IPS-NIHi11 (cell line): ENCODE measurements around the gene IZUMO2.

Experiments used
- DNase-seq: peaks from one replicate; pipeline ENCODE4 v3.0.0; 2012; ENCODE audit warnings: mixed read lengths, low spot score

The IZUMO2 gene

DNA sequence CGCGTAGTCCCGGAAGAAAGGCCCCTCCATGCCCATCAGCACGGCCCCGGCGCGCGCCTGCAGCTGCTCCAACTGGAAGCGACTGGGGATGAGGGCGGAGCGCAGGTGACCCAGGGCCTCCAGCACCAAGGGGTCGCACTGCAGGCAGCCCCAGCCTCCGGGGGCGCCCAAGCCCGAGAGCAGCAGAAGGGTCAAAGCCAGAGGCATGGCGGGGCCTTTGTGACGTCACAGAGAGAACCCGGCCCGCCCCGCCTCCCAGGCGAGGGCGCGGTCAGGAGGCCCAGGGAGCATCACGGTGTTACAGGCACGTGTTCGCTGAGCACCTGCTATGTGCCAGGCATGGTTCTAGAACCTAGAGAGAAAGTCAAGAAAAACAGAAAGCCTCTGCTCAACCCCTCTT is at the start of gene IZUMO2:
Gene IZUMO2 (minus strand): TSS at position 294 of the 400 bp plus-strand sequence. CDS start 87 bp downstream, at position 207.
- peak; percentile 47 for DNase-seq

DNA sequence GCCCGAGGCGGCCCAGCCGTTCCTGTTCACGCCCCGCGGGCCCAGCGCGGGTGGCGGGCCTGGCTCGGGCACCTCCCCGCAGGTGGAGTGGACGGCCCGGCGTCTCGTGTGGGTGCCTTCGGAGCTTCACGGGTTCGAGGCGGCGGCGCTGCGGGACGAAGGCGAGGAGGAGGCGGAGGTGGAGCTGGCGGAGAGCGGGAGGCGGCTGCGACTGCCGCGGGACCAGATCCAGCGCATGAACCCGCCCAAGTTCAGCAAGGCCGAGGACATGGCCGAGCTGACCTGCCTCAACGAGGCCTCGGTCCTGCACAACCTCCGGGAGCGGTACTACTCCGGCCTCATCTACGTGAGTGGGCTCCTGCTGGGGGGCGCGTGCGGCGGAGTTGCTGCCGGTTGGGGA is 47.3 kb upstream of the IZUMO2 start:
- no peak for DNase-seq

GRCh38 chr19:50209131-50209530 is 46.0 kb upstream of the IZUMO2 start:
- DNase-seq = no peak

GRCh38 chr19:50207730-50208129 is 44.6 kb upstream of the IZUMO2 start:
- DNase-seq = no peak

DNA sequence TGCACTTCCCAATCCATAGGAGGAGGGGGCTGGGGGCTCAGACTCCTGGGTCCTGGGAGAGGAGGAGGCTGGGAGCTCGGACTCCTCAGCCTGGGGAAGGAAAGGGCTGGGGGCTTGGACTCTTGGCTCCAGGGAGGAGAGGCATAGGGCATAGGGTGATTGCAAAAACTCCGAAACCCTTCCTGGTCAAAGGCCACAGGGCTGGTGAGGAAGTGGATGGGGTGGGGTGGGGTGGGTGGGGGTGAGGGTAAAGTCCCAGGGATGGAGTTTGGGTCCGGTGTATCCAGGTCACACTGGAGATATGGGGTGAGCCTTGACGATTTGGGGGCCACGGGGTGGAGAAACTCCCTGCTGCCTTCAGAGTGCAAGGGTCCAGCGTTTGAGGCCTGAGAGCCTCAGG is 43.1 kb upstream of the IZUMO2 start:
- DNase-seq = no peak

DNA sequence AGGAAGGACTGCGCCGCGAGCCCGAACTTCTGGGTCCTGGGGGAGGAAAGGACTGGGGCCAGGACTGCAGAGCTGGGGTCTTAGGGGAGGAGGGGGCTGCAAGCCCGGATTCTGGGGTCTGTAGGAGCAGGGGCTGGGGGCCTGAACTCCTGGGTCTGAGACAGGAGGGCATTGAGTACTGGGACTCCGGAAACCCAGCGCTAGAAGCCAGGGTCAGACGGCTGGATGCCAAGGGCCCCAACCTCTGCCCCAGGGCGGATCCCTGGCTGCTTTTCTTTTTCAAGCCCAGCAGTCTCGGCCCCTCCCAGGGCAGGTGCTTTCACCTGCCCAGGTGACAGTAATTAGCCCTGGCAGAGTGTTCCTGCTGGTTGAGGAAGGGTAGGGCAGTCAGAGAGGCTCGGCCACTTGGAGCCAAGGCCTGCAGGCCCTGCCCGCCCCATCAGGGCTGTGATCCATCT is 42.6 kb upstream of the IZUMO2 start:
- peak; percentile 66 for DNase-seq

DNA sequence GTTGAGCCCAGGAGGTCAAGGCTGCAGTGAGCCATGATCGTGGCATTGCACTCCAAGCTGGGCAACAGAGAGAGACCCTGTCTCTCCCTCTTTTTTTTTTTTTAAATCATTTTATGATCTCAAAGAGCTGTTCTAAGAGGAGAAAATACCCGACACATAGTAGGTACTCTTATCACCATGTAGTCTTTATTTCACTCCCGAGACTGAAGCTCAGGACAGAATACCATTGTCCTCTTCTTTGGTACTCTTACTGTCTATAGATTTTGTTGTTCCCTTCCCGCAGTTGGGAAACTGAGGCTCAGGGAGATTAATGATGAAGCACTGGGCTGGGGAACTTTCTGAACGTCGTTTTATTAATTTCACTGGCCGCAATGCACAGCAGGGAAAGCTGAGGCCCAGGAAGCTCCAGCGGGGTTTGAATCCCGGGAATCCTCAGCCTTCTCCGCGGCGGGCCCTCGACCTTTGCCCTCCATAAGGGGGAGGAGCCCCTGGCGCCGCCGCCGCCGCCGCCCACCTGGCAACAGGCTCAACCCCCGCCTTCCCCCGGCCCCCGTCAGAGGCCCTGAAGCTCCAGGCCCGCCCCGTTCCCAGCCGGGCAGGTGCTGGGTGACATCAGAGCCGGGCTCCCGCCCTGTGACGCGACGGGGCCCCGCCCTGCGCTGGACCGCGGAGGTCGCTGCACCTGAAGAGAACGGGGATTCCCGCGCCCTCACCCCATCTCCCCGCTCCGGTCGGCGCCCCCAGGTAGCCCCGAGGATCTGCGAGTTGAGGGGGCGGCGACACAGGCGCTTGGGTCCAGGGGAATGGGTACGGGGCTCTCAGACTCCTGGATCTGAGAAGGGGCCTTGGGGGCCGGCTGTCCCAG is 42.0 kb upstream of the IZUMO2 start:
- peak; percentile 94 for DNase-seq

- no peak for DNase-seq
These were observed 41.0 kb upstream of the IZUMO2 start for GRCh38 chr19:50204081-50204428.

DNA sequence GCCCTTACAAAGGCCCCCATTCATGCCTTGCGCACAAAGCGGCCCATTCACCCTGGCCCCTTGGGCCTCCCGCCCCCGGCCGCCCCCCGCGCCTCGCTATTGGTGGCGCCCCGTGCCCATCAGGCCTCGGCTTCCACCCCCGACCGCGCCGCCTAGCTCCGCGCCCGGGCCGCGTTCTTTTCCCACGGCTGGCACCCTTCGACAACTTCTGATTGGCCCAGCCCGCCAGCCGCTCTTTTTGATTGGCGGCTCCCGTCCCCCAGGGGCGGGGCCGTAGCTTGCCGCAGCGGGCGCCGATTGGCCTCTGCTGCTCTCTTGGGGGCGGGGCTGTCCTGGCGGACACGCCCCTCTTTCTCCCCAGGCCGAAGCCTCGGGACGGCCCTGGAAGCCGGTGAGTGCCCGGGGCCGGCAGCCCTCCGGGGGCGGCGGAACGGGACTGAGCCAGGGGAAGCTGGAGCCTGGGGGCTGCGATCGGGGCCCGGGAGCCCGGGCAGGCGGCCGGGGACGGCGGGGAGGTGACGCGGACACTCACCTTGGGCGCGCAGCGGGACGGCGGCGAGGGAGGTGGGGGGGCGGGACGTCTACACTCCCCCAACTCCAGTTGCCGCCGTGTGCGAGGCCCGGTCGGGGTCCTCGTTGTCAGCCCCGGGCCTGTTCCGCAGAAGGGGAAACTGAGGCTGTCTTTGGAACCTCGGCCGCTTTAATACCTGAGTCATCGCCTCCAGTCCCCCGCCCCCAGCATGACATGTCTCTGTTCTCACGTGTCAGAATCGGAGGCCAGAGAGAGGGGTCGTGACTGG is 40.4 kb upstream of the IZUMO2 start, which contains the start of gene MYH14:
Gene MYH14 (plus strand): TSS at position 342 of the 800 bp plus-strand sequence. CDS start 6,744 bp downstream, outside the sequence.
- peak; percentile 98 for DNase-seq

DNA sequence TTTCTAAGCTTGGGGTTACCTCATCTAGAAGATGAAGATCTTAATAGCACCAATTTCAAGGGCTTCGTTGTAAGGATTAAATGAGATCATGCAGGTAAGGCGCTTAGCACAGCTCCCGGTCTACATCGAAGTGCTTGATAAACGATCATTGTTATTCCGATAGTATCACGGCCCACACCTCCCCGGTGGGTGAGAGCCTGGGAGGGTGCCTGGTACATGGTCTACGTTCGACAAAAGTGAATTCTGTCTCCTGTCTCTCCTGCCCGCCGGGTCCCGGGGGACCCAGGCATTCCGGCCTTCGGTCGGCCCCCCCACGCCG is 39.8 kb upstream of the IZUMO2 start:
- no peak for DNase-seq

DNA sequence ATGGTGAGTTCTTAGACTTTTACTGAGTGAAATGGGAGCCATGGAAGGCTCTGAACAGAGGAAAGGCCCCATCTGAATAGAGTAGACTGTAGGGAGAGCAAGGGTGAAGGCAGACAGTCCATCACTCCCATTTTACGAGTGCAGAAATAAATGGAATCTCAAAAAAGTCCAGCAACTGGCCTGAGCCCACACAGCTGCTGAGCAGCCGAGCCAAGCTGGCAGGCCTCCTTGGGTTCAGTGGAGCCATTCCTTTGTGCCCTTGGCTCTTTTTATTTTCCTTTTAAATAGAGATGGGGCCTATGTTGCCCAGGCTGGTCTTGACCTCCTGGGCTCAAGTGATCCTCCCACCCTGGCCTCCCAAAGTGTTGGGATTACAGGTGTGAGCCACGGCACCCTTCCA is 39.3 kb upstream of the IZUMO2 start:
- DNase-seq = no peak

DNA sequence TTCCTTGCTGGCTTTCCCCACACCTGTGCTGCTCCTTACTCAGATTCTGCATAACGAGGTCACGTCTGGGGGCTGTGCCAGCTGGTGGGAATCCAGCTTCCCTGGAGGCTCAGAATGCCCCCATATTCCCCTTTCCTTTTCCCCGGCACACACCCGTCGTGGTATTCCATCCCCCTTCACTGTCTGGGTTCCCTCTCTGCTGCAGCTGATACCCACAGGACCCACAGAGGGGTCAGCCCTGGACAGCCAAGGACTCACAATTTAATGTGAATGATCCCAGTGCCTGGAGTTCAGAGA is 36.1 kb upstream of the IZUMO2 start:
- DNase-seq = no peak

GRCh38 chr19:50198431-50199258 is 35.6 kb upstream of the IZUMO2 start:
- DNase-seq = no peak

DNA sequence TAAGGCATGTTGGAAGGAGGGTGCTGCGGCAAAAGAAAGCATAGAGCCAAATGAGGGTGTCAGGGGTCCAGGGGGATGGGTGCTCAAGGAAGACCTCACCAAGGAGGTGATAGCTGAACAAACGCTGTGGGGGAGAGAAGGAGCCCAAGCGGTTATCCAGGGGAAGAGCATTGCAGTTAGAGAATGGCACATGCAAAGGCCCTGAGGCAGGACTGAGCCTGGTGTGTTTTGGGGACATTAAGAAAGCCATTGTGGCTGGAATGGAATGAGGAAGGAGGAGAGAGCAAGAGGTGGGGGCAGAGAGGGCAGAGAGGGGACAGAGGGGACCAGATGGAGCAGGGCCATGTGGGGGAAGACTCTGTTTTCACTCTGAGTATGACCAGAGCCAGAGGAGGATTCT is 34.3 kb upstream of the IZUMO2 start:
- DNase-seq = no peak

DNA sequence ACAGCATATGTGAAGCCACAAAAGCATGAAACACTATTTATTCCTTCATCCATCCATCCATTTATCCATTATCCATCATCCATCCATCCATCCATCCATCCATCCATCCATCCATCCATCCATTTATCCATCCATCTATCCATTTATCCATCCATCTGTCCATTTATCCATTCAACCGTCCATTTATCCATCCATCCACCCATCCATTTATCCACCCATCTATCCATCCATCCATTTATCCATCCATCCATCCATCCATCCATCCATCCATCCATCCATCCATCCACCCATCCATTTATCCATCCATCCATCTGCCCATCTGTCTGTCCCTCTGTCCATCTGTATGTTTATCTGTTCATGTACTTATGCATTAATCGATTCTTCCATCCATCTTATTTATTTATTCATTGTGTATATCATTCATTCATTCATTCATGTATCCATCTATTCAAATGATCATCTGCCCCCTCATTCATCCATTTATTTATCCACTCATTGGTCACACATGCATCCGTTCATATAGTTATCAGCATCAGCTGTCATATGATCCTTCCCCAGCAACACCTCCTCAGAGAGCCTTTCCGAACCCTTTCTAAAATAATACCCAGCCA is 33.3 kb upstream of the IZUMO2 start:
- no peak for DNase-seq

DNA sequence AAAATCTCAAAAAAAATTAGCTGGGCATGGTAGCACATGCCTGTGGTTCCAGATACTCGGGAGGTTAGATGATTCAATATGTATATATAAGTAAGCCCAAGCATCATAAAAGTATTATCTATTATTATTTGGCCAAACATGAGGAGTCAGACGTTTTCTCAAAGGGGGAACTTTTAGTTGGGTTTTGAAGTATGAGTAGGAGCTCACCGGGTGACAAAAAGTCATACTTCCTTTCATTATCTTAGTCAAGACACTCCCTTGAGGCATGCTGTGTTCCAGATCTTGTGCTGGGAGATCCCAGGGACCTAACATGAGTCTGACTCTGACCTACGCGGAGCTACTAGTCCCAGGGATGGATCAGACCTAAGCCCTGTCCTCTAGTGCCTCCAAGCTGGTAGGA is 32.1 kb upstream of the IZUMO2 start:
- DNase-seq = no peak

DNA sequence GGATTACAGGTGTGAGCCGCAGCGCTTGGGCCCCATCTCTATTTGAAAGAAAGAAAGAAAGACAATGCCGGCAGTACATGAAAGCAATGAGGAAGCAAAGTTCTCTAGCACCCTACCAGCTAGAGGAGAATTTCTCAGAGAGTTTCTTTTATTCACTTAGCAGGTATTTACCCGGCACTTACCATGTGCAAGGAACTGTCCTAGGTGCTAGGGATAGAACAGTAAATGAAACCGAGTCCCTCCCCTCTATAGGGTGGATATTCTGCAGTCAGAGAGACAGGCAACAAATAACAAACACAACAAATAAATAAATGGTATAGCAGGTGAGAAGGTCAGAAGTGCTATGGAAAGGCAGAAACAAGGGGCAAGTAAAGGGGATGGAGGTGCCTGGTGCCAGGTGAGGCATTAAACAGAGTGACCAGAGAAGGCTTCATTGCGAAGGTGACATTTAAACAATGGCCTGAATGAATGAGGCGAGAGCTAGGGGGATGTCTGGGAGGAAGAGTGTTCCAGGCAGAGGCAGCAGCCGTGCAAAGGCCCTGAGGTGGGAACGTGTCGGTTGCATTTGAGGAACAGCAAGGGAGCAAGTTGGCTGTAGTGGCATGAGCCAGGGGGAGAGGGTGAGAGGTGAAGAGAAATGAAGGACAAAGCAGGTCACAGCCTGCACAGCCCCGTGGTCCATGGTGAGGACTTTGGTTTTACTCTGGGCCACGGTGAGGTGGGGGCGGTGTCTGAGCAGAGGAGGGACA is 29.6 kb upstream of the IZUMO2 start:
- DNase-seq = no peak

- DNase-seq = no peak
These were observed 28.1 kb upstream of the IZUMO2 start for GRCh38 chr19:50191216-50191615.

DNA sequence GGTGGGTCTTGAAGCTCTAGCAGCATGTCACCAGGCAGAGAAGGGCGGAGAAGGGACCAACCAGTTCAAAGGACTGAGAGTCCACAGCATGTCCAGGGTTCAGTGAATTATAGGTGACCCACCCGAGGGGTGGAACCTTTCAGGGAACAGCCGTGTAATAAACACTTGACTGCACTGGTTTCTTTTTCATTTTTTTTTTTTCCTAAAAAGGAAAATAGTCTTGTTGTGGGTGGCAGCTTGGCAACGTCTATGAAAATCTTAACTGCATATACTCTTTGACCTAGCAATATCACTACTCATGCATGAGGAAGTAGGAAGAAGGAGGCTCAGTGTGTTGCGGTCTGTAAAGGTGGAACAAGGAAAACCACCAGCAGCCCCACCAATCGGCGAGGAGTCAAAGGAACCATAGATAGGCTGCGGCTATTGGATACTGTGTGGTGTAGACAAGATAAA is 27.4 kb upstream of the IZUMO2 start:
- DNase-seq = no peak

DNA sequence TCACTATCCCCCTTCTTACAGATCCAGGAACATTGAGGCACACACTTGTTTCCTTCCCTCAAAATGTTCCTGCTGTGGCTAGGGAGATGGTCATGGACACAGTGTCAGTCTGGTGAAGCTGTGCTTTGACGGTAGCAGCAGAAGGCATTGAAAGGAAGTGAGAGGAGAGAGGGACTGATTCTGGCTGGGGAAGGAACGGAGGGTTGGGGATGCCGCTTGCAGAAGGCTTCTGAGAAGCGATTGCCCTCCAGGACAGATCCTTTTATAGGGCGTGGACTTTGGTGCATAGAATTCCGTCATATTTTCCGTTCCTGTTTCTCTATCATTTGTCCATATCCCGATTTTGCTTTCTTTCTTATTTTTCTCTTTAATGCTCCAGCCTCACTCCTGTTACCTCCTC is 26.2 kb upstream of the IZUMO2 start:
- no peak for DNase-seq

DNA sequence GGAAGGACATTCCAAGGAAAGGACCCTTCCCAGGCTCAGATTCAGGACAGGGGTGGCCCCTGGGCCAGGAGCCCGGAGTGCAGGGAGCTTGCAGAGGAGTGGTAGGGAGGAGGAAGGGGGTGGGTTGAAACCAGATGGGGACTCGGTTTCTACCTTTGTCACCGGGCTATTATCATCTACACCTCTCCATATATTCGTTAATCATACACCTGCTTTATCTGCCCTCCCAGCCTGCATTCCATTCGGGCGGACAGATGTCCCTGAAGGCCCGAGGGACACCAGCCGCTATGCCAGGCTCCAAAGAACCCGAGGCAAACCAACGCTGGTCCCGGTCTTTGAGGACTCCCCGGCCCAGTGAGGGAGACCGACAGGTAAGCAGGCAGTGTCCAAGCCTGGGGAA is 24.9 kb upstream of the IZUMO2 start:
- no peak for DNase-seq
